Islet precursor cell (in vitro differentiated cells): ENCODE results near the gene NF1.
"Not testable (repeated sequence)": the region's sequence is repeated elsewhere in the genome, so short reads cannot be mapped to it uniquely, and the experiment has no call there.

ENCODE experiments used
- DNase-seq: peaks from one replicate; pipeline ENCODE4 v3.0.0-alpha.2; 2018

Gene NF1

GRCh38 chr17:31130286-31131224 is 35.8 kb downstream of the NF1 start:
- peak; percentile 61 for DNase-seq

GRCh38 chr17:31131299-31131698 is 36.5 kb downstream of the NF1 start:
- DNase-seq, result no peak

GRCh38 chr17:31132977-31133376 is 38.2 kb downstream of the NF1 start:
- DNase-seq, result no peak

GRCh38 chr17:31134576-31134975 is 39.8 kb downstream of the NF1 start:
- DNase-seq, result peak; percentile 58

- no peak for DNase-seq
Observed at GRCh38 chr17:31136319-31136718, 41.5 kb downstream of the NF1 start.

GRCh38 chr17:31140111-31140510 is 45.3 kb downstream of the NF1 start:
- DNase-seq, result no peak

GRCh38 chr17:31144428-31144827 is 49.7 kb downstream of the NF1 start:
- no peak for DNase-seq

- DNase-seq, result no peak
Observed at GRCh38 chr17:31144836-31145235, 50.1 kb downstream of the NF1 start.

- DNase-seq, result peak; percentile 68
Observed at GRCh38 chr17:31147507-31148202, 52.9 kb downstream of the NF1 start.

- DNase-seq, result no peak
Observed at GRCh38 chr17:31148205-31148604, 53.4 kb downstream of the NF1 start.

- DNase-seq, result no peak
Observed at GRCh38 chr17:31152271-31152670, 57.5 kb downstream of the NF1 start.

GRCh38 chr17:31155208-31155810 is 60.5 kb downstream of the NF1 start:
- DNase-seq, result no peak

- DNase-seq, result no peak
Observed at GRCh38 chr17:31156326-31156725, 61.5 kb downstream of the NF1 start.

- not testable (repeated sequence) for DNase-seq
Observed at GRCh38 chr17:31156864-31157263, 62.1 kb downstream of the NF1 start.

- no peak for DNase-seq
Observed at GRCh38 chr17:31158746-31159377, 64.1 kb downstream of the NF1 start.

GRCh38 chr17:31163091-31163781 is 68.5 kb downstream of the NF1 start:
- DNase-seq, result no peak

- DNase-seq, result no peak
Observed at GRCh38 chr17:31167111-31167510, 72.3 kb downstream of the NF1 start.

- DNase-seq, result no peak
Observed at GRCh38 chr17:31171701-31172100, 76.9 kb downstream of the NF1 start.

- DNase-seq, result no peak
Observed at GRCh38 chr17:31172388-31172787, 77.6 kb downstream of the NF1 start.

GRCh38 chr17:31174215-31174614 is 79.4 kb downstream of the NF1 start:
- no peak for DNase-seq

GRCh38 chr17:31175237-31175636 is 80.5 kb downstream of the NF1 start:
- no peak for DNase-seq

GRCh38 chr17:31176143-31176542 is 81.4 kb downstream of the NF1 start:
- DNase-seq, result not testable (repeated sequence)

GRCh38 chr17:31178951-31179350 is 84.2 kb downstream of the NF1 start:
- DNase-seq, result not testable (repeated sequence)
